Lung microvascular endothelial cell (primary cell): Measurements from ENCODE around the gene COL15A1. TPM values are rescaled to one million over a fixed set of nuclear protein-coding genes. Genes with fewer than 3 reads are reported as not detected.

Source experiments
- DNase-seq, 2 donors: peaks; one replicate each; pipeline versions ENCODE4 v3.0.0 to v3.0.0-alpha.2; 2010; ENCODE audit warnings: low read depth in 2 of 2
- total RNA-seq: library from RNA; depleted of rRNA; stranded (reverse); fragments of >200 nt; gene quantifications from 2 replicates; pipeline ENCODE4 v1.2.1, GENCODE V29; 2014

Gene COL15A1
- total RNA-seq, 1 donor from 2014 or later, result not detected

DNA sequence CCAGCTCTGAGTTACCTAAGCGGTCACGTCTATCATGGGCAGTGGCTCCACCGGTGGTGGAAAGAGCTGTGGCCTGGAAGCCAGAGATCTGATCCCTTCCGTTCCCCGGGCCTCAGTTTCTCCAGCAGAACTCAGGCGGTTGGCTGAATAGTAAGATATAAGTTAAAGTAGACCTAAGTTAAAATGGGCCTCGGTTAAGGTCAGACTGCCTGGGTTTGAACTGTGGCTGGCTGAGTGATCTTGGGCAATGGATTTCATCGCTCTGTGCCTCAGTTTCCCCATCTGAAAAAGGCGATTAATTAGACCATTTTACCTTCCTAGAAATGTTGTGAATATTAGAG is 997 bp downstream of the COL15A1 start:
- no peak for DNase-seq

DNA sequence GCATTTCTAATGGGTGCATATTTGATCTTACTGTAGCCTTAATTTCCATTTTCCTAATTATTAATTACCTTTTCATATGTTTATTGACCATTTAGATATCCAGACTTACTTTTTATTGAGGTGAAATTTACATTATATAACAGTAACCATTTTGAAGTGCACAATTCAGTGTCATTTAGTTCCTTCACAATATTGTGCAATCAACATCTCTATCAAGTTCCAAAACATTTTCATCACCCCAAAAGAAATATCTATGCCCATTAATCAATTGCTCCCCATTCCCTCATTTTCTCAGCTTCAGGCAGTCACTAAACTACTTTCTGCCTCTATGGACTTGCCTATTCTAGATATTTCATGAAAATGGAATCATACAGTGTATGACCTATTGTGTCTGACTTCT is 5.9 kb downstream of the COL15A1 start:
- DNase-seq, result no peak

DNA sequence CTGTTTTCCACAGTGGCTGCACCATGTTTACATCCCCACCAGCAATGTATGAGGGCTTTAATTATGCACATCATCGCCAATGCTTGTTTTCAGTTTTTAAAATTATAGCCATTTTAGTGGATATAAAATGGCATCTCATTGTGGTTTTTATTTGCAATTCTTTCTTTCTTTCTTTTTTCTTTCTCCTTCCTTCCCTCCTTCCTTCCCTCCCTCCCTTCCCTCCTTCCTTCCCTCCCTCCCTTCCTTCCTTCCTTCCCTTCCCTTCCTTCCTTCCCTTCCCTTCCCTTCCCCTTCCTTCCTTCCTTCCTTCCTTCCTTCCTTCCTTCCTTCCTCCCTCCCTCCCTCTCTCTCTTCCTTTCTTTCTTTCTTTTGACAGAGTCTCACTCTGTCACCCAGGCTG is 6.6 kb downstream of the COL15A1 start:
- no peak for DNase-seq

DNA sequence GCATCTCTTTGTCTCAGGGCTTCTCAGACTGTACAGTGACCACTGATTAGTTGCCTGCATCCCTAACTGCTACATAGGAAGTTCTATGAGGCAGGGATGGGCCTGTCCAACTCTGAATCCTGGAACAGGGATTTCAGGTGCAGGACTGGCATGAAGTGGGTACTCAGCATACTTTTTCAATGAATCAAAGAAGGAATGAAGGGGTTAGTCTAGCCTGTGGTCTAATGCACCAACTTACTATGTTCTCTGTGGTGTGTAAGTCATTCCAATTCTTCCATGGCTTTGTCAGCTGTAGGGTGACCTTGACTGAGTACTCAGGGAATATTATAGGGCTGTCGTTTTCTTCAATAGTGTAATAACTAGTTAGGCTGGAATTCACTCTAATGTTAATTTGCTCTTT is 8.3 kb downstream of the COL15A1 start:
- DNase-seq, result no peak

DNA sequence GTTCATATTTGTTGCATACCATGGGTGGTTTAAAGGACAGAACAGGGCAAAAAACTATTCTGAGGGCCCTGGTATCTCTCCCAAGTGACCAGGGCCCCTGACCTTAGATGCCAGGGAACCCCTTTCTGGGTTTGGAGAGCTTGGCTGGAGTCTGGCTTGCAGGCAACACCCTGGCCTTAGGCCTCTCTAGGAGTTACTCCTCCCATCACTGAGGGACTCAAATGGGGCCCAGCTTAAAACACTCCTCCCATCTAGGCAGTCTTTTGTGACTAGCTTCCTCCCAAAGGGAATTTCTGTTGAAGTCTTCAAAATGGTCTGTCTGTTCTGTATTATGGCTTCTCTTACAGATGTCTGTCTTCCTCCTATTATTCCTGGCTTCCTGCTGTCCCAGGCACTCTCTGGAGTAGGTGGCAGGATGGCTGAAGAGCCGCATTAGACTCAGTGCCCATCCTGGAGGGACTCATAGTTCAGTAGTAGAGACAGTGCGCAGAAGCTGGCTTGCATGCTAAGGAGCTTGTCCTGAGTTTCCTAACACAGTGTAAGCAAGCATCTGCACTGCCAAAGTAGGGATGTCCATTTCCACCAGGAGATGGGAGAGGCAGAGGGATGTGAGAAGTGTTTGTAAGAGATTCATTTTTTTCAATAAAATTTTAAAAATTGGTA is 10.0 kb downstream of the COL15A1 start:
- DNase-seq, result no peak

DNA sequence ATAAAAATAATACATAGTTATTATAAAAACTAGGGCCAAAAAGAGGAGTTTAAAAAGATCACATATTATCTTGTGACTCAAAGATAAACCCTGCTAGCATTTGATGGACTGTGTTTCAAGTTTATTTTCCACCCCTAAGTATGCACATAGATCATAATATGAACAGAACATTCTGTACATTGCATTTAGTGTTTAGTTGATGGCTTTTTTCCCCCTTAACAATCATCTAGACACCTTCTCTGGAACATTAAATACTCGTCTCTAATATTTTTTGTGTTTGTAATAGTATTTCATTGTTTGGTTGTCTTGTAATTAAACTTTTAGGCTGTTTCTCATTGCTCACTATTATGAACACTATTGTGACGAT is 10.5 kb downstream of the COL15A1 start:
- DNase-seq, result no peak

DNA sequence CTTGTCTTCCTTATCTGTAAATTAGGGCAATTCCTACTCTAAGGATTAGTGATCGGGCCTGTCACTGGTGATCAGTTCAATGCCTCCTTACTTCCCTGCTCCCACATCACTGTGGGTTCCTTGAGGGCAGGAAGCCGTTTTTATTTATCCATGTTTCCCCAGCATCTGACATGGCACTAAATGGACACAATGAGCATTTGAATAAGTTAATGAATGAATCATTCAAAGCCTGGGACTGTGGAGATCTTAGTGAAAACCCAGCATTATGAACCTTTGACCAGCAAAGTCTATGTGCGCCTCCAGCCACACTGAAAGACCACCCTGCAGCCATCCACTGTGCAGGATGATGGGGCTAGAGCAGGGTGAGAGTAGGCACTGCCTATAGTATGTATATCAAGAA is 11.6 kb downstream of the COL15A1 start:
- no peak for DNase-seq

DNA sequence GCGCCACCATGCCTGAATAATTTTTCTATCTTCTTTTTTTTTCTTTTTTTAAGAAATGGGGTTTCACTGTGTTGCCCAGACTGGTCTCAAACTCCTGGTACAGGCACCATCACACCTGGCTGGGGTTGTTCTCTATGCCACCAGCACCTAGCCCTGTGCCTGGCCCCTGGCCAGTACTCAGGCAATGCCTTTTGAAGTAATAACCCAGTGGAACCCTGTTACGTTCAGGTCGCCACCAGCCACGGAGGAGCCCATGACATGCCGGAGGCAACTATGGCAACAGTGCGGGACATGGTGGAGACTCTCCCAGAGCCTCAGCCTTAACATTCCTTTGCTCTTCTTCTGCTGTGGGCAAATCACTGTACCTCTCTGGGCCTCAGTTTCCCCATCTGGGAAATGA is 14.1 kb downstream of the COL15A1 start:
- DNase-seq, result no peak

DNA sequence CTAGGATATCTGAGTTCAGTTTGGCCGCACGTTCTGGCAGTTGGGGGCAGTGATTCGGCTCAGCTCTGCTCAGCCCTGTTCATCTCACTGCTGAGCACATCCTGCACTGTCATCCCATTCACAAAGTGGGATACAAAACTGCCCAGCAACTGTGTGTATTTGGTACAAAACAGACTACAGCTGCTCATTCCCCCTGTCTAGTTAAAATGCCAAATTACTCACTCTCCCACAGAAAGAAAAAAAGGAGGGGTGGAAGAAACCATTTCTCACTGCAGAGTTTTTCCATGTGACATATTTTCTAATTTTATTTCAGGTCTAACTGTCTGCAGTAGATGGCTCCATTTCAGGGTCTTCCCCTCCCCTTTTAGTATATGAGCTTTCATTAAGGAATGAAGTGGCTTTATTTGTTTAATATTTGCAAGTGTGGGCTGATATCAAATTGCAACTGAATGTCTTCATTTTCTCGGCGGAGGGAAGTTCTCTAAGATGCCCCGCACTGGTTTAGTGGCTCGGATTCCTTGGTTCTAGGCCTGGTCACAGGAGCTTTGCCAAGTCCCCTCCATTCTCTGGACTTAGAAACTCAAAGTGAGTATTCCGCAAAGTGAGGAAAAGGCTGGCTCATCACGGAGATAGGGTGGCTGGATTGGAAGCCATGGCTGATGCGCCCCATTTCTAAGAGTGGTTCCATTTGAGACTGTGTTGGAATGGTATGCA is 14.7 kb downstream of the COL15A1 start:
- DNase-seq, result no peak

DNA sequence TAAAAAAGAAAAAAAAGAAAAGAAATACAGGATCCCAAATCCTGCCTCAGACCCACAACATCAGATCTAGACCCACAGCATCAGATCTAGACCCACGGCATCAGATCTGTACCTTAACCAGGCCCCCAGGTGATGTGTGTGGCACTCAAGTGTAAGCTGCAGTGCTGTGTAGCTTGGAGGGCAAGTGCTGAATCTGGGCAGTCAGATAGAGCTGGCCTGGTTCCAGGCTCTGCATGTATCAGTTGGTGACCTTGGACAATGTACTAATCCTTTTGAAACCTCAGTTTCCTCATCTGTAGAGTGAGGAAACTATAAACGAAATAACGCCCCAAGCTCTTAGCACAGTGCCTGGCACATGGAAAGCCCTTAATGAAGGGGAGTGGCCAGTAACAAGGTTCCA is 16.7 kb downstream of the COL15A1 start:
- DNase-seq, result no peak

DNA sequence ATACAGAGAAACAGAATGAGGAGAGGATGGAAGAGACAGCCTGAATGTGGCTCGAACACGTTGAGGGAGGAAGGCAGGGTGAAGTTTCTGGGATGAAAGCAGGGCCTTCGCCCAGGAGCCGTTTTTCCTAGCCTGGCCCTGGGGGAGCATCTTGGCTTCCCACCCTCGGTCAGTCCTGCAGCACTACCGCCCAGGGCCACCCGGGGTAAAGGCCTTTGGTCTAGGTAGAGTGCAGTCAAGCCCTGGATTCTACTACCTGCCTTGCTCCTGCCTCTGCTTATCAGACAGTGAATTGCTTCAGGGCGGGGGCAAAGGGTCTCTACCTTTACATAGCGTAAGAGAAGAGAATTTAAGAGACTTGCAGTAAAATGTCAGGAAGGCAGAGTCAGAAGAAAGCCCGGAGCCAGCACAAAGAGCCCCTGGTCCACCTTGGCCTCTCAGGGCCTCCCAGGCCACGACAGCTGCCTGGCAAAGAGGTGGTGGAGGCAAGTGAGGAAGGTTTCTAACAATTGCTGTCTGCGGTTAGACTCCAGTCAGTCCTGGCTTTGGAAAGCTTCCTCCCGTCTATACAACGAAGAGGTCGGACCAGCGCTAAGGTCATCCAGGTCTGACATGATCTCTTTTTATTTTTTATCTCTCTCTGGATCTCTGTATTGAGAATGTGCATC is 17.9 kb downstream of the COL15A1 start:
- DNase-seq, result no peak

DNA sequence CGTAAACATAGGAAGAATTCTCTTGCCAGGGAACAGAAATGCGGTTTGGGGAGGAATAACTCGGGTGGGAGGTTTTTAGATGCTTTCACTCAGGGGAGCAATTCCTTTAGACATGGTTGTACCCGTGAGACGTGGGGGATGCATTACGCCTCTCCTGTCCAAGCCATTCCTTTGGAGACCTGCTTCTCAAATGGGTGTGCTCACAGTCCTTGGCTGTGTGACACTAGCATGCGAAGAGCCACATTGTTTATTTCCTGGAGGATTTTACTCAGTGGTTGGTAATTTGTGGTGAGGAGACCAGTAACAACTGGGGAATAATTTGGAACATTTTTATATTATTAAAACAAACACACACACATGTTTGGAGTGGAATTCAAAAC is 18.5 kb downstream of the COL15A1 start:
- DNase-seq, result no peak

DNA sequence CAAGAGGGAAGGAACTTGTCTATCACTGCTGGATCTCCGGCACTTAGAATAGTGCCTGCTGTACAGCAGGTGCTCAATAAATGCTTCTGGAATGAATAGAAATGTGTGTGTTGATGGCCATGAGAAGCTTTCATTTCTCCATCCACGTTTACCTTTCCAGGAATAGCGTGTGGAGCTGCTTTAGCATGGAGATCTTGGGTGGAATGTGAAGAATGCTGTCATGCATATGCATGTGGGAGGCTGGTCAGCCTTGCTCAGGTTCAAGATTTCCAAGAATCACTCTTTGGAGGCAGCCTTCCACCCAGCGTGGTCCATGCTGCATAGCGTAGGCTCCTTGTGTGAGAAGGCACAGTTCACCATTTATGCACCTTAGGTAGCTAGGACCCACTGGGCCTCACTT is 19.2 kb downstream of the COL15A1 start:
- no peak for DNase-seq

DNA sequence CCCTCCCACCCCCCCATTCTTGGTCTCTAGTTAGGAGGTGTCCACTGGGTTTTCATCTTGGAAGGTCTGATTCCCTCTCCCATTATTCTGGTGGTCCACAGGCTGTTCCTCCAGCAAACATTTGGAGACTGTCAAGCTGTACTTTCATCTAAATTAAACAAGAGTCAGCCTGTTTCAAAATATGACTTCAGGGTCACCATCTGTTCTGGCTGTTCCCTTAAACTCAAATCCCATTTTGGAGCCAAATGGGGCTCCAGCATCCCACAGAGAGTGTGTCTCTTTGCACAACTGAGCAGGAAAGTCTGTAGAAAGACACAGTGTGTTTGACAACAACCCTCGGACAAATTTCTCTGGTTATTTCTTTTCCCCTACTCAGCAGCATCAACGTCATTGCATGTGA is 20.5 kb downstream of the COL15A1 start:
- no peak for DNase-seq

DNA sequence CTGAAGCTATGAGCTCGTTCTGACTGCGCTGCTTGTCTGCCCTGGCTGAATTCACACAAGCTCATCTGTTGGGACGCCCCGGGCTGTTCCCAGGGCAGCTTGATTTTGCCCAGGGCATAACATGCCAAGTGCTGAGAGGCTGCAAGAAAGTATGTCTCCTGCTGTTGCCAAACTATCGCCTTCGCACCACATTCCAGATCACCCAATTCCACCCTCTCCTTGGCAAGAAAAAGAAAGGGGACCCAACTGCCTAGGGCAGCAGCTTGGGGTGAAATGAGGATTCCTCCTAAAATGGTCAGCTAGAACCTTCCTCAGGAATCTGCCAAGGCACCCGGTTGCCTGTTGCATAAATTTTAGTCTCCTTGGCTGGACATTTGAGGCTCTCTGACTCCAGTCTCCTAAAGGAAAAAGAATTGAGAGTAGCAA is 21.2 kb downstream of the COL15A1 start:
- DNase-seq, result no peak

DNA sequence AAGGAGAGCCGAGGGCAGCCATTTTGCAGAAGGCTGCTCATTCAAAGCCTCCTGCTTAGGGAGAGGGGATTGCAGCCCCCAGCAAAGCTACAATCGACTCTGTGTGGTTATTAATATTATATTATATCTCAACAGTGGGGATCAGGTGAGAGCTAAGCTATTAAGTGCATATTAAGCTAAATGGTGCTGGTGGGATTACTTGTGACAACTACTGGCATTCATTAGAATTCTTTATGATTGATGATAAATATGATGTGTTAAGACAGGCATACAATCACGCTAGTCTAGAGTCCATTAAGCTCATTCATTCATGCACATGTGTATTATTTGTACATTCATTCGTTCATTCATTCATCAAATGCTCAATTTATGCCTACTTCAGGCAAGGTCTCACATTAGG is 23.0 kb downstream of the COL15A1 start:
- no peak for DNase-seq

DNA sequence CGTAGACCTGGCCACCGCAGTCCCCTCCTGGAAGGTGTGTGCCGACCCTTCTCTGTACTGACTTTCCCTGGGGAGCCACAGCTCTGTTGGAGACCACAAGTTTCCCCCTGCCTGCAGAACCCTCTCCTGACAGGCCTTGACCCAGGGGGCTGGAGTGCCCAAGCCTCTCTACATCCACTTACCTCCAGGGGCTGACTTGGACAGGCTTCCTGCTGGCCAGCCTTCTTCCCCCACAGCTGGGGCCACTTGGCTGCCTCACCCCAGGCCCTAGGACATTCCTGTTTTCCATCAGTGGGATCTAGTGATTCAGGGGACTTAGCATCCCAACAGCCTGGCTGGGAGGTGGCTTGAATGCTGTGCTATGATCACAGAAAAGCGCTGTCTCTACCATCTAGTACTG is 23.6 kb downstream of the COL15A1 start:
- DNase-seq, result no peak

DNA sequence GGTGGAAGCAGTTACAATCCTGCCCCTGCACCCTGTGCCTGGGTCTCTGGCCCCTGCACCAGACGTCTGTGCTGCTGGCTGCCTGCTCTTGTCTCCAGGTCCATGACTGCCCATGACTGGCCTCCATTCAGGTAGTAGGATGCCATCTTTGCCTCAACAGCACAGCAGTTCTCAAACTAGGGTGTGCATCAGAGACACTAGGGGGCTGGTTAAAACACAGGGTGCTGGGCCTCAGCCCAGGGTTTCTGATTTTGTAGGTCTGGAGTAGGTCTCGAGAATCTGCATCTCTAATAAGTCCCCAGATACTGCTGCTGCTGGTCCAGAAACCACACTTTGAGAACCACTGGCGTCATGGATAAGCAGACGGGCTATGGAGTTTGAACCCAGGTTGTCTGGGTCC is 24.0 kb downstream of the COL15A1 start:
- no peak for DNase-seq

DNA sequence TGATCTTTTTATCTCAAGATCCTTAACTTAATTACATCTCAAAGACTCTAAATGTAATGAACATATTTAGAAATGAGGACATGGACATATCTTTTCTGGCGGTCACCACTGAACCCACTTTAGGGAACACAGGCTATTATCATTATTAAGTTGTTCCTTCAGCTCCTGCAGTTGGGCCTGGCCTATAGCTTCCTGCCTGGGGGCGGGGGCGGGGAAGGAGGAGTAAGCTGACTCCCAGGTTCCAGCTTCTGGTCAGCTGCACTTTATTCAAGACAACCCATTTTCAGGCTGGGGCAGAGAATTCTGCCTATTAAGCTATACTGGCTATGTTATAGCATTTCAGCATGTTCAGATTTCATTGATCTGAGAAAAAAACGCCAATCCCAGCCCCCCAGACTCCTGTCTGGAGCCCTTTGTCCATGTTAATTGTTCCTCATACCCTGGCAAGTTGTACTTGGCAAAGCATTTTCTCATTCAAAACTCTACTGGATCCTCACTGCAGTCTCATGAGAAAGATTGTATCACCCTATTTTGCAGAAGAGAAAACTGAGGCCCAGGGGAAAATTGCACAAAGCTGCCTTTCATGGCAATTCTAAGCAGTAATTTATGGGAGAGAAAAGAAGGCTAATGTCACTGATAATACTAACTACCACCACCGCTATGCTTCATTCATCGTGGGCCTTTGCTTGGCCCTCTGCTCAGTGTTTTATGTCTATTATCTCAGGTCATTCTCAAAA is 25.1 kb downstream of the COL15A1 start:
- DNase-seq, result no peak

DNA sequence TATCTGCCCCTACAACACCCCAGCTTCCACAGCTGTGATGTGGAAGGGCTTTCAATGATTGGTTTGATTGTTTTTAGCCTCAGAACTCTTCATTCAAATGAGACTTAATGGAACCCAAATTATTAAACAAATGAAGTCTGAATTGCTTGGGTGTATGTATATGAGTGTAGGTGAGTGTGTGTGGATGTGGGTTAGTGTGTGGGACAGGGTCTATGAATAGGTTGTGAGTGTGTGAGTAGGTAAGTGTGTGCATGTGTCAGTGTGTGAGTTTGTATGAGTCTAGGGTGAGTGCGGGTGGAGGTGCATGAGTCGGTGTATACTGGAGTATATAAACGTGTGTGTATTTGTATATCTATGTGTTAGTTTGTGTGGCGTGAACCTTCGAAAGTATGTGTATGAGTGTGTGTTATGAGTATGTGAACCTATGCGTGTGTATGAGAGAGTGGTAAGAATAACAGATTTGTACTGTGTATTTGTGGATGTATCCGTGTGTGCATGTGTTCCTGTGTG is 26.9 kb downstream of the COL15A1 start:
- DNase-seq, result no peak

DNA sequence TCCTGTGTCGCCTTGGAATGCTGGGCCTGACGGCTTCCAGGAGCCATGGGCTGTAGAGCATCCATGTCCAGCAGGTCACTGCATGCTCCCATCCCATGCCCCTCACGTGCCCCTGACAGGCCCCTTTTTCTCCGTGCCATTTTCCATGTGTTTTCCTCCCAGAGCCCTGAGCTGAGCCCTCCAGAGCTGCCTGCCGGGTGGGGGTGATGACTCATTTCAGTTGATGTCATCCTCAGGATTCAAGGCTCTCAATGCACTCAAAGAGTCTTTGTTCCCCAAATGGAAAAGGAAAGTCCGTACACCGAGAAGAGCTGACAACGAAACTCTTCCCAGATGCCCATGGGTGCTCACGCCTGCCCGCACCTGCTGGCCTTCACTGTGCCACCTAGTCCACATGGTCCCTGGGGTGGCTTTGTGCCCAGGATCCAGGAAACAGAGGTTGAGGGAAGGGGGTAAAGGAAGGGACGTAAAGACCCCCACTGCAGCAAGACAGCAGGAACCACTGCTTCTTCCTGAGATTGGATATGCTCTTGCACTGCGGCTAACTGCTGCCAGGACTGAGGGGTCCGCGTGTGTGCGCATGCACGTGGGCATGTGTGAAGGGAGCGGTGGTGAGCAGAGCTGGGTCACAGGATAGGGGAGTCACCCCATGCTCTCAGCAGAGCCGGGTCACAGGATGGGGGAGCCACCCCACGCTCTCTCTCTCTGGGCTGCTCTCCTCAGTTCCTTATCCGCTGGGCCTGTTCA is 27.6 kb downstream of the COL15A1 start:
- DNase-seq, result peak in 1 of 2 donors; percentile 14

DNA sequence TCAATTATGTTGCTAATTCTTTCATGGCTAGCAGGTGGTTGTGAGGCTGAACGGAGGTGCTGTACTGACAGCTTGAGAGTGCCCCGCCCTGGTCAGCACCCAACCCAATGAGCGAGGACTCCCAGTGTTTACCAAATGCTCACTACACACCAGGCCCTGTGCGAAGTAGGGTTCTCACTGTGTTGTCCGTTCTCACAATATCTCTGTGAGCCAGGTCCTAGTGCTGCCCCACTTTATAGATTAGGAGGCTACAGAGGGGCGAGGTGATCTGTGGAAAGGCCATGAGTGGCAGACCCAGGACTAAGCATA is 28.2 kb downstream of the COL15A1 start:
- no peak for DNase-seq
